GM19455 (cell line): ENCODE measurements around the gene ADCY3.

ENCODE experiments used
- ATAC-seq: cut with Tn5 transposase; IDR thresholded peaks from one replicate; pipeline ENCODE4 v1.9.1; 2021; ENCODE audit not compliant: unreplicated experiment

Gene ADCY3

GRCh38 chr2:24771764-24772586, 148.1 kb downstream of the ADCY3 start:
- no peak for ATAC-seq

GRCh38 chr2:24771061-24771460, 149.0 kb downstream of the ADCY3 start:
- no peak for ATAC-seq
